SK-N-SH (cell line): ENCODE results near the gene ENTPD3.

ENCODE experiments used
- CHD2 ChIP-seq: fragments of 150-350 bp; IDR thresholded peaks from 2 replicates; pipeline ENCODE4 v1.6.1; 2018; ENCODE audit warnings: low read length; ENCODE audit not compliant: partially characterized antibody
- ELF1 ChIP-seq: IDR thresholded peaks from 2 replicates; pipeline ENCODE4 v1.4.0; 2012
- EZH2phosphoT487 ChIP-seq: fragments of 200-600 bp; sonication (generic); IDR thresholded peaks from 2 replicates; pipeline ENCODE4 v1.6.1; 2017; ENCODE audit warnings: low read depth, mixed run types, mild to moderate bottlenecking, antibody characterized with exemption, moderate library complexity, borderline replicate concordance
- JUND ChIP-seq: IDR thresholded peaks from 2 replicates; pipeline ENCODE4 v1.4.0; 2012
- POLR2AphosphoS5 ChIP-seq: IDR thresholded peaks from 2 replicates; pipeline ENCODE4 v1.6.1; 2012; ENCODE audit warnings: low read depth, low read length
- RAD21 ChIP-seq: IDR thresholded peaks from 2 replicates; pipeline ENCODE4 v1.6.1; 2012; ENCODE audit warnings: mild to moderate bottlenecking, low read length
- RCOR1 ChIP-seq: fragments of 150-350 bp; IDR thresholded peaks from 2 replicates; pipeline ENCODE4 v1.6.1; 2017; ENCODE audit warnings: antibody characterized with exemption, low read length
- RFX5 ChIP-seq: IDR thresholded peaks from 2 replicates; pipeline ENCODE4 v1.6.1; 2012; ENCODE audit warnings: mild to moderate bottlenecking, improper control_type of control experiment, low read length
- SIN3A ChIP-seq: IDR thresholded peaks from 2 replicates; pipeline ENCODE4 v1.6.1; 2012; ENCODE audit warnings: low read depth, mild to moderate bottlenecking, low read length, moderate library complexity, borderline replicate concordance
- SMC3 ChIP-seq: IDR thresholded peaks from 2 replicates; pipeline ENCODE4 v1.6.1; 2012; ENCODE audit warnings: low read depth, low read length, improper control_type of control experiment
- TAF1 ChIP-seq: IDR thresholded peaks from 2 replicates; pipeline ENCODE4 v1.6.1; 2012; ENCODE audit warnings: low read depth, mild to moderate bottlenecking, low read length, moderate library complexity, borderline replicate concordance
- TF ChIP-seq, protein P1 (sequence below): IDR thresholded peaks from 2 replicates; pipeline ENCODE4 v1.4.0; 2012; ENCODE audit warnings: low read depth, borderline replicate concordance
- TF ChIP-seq, protein P2 (sequence below): fragments of 200-600 bp; sonication (generic); IDR thresholded peaks from 2 replicates; pipeline ENCODE4 v1.6.1; 2017; ENCODE audit warnings: antibody characterized with exemption, mild to moderate bottlenecking, moderate library complexity
- TF ChIP-seq, protein P3 (sequence below): IDR thresholded peaks from 2 replicates; pipeline ENCODE4 v1.4.0; 2012; ENCODE audit warnings: low read depth

DNA sequence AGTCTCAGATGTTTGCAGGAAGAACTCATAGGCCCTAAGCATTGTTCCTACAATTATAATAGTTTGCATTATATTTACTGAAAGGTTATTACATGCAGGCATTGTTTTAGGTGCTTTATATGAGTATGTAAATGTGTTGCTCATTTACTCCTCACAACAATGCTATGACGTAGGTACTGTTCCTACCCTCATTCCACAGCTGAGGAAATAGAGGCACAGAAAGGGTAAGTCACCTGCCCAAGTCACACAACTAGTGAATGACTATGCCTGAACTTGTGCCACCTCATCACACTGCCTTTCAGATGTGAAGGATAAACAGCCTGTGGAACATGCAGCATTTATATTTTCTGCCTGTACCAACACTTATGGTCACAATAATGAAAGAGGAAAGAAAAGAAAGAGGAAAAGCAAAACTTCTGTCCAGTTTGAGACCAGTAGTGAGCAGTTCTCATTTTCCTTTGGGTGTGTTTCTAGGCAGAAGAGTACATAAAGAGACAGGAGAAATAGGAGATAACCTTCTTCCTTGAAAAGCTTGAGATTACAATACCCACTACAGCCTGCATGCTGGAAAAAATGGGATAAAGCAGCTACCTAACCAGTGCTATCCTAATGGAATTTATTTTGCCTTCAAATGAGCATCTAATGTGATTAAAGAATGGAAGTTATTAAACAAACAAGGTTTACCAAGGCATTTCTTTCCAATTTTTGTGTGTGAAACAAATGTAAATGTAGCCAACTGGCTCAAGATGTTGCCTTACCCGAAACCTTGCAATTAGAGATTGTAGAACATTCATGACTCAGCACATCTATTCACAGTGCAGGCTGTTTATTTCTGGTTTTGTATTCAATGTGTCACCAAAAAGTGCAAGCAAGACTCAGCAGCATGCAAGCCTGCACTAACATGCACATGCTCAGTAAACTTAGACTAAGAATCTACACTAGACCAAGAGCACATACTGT is 20.5 kb upstream of the ENTPD3 start:
- TF ChIP-seq, protein P1, sequence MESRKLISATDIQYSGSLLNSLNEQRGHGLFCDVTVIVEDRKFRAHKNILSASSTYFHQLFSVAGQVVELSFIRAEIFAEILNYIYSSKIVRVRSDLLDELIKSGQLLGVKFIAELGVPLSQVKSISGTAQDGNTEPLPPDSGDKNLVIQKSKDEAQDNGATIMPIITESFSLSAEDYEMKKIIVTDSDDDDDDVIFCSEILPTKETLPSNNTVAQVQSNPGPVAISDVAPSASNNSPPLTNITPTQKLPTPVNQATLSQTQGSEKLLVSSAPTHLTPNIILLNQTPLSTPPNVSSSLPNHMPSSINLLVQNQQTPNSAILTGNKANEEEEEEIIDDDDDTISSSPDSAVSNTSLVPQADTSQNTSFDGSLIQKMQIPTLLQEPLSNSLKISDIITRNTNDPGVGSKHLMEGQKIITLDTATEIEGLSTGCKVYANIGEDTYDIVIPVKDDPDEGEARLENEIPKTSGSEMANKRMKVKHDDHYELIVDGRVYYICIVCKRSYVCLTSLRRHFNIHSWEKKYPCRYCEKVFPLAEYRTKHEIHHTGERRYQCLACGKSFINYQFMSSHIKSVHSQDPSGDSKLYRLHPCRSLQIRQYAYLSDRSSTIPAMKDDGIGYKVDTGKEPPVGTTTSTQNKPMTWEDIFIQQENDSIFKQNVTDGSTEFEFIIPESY, result no peak
- TF ChIP-seq CHD2 (no peak), TAF1 (no peak), JUND (no peak), SIN3A (no peak), POLR2AphosphoS5 (no peak), EZH2phosphoT487 (no peak), RFX5 (no peak), RAD21 (no peak), ELF1 (no peak), SMC3 (no peak), RCOR1 (no peak)
- TF ChIP-seq, protein P2, sequence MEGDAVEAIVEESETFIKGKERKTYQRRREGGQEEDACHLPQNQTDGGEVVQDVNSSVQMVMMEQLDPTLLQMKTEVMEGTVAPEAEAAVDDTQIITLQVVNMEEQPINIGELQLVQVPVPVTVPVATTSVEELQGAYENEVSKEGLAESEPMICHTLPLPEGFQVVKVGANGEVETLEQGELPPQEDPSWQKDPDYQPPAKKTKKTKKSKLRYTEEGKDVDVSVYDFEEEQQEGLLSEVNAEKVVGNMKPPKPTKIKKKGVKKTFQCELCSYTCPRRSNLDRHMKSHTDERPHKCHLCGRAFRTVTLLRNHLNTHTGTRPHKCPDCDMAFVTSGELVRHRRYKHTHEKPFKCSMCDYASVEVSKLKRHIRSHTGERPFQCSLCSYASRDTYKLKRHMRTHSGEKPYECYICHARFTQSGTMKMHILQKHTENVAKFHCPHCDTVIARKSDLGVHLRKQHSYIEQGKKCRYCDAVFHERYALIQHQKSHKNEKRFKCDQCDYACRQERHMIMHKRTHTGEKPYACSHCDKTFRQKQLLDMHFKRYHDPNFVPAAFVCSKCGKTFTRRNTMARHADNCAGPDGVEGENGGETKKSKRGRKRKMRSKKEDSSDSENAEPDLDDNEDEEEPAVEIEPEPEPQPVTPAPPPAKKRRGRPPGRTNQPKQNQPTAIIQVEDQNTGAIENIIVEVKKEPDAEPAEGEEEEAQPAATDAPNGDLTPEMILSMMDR, result no peak
- TF ChIP-seq, protein P3, sequence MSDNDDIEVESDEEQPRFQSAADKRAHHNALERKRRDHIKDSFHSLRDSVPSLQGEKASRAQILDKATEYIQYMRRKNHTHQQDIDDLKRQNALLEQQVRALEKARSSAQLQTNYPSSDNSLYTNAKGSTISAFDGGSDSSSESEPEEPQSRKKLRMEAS, result no peak
